Stomach (tissue), 9 donors: Measurements from ENCODE around the gene NUP133. TPM values are rescaled to one million over a fixed set of nuclear protein-coding genes. Genes with fewer than 3 reads are reported as not detected.

ENCODE experiments used
- DNase-seq, 2 donors: peaks; one replicate each; pipeline versions ENCODE4 v3.0.0 to v3.0.0-alpha.2; 2013 to 2019
- H3K27ac ChIP-seq, 5 donors: fragments of 200-600 bp in 4 of 5; sonication (generic) in 4 of 5; one replicate each; pipeline ENCODE4 v1.5.1; 2013 to 2019; ENCODE audit warnings: mild to moderate bottlenecking in 1 of 5, moderate library complexity in 1 of 5
- H3K27me3 ChIP-seq, 3 donors: fragments of 200-600 bp; sonication (generic); one replicate each; pipeline ENCODE4 v1.5.1; 2017 to 2019; ENCODE audit warnings: mixed run types in 1 of 3
- H3K36me3 ChIP-seq, 4 donors: fragments of 200-600 bp; sonication (generic); 1 replicate in 3 of 4; 2 replicates in 1 of 4; pipeline ENCODE4 v1.5.1; 2016 to 2019
- H3K4me1 ChIP-seq, 4 donors: fragments of 200-600 bp; sonication (generic); one replicate each; pipeline ENCODE4 v1.5.1; 2016 to 2019
- H3K4me3 ChIP-seq, 4 donors: fragments of 200-600 bp; sonication (generic) in 3 of 4; one replicate each; pipeline ENCODE4 v1.5.1; 2016 to 2019; ENCODE audit warnings: mild to moderate bottlenecking in 1 of 4
- H3K9me3 ChIP-seq, 4 donors: fragments of 200-600 bp; sonication (generic); one replicate each; pipeline ENCODE4 v1.5.1; 2016 to 2019
- EP300 ChIP-seq: sonication (generic); formaldehyde crosslinking; IDR thresholded peaks from one replicate; pipeline ENCODE4 v1.6.1; 2017; ENCODE audit warnings: antibody characterized with exemption
- POLR2A ChIP-seq, 4 donors: fragments of 450-650 bp; IDR thresholded peaks; one replicate each; pipeline ENCODE4 v1.6.1; 2016; ENCODE audit warnings: antibody characterized with exemption in 4 of 4, control low read depth in 2 of 4, mild to moderate bottlenecking in 1 of 4, moderate library complexity in 1 of 4
- POLR2AphosphoS5 ChIP-seq, 3 donors: sonication (generic); formaldehyde crosslinking; IDR thresholded peaks; one replicate each; pipeline ENCODE4 v1.6.1; 2016; ENCODE audit warnings: antibody characterized with exemption in 3 of 3
- WGBS, 5 donors: extraction: QIAGEN DNeasy Blood & Tissue Kit in 3 of 5; methylation state at CpG; one replicate each; pipeline versions ENCODE4 v1.1.5 to v1.1.7; 2013 to 2018; 5-methylcytosine and 5-hydroxymethylcytosine counted together
- intact Hi-C: fragments of 100-400 bp; cut with DNase I; formaldehyde crosslinking; loops from one replicate; pipeline ENCODE4 v1.15.1; 2023; ENCODE audit warnings: low total_unique reads
- polyA plus RNA-seq, 3 donors: library from polyadenylated mRNA; stranded (reverse); fragments of 200-250 nt; gene quantifications; one replicate each; pipeline ENCODE4 v1.2.3, GENCODE V29; 2013
- total RNA-seq, 5 donors: library from RNA; depleted of rRNA; stranded (reverse); fragments of >200 nt; gene quantifications; one replicate each; pipeline versions ENCODE4 v1.1.0 to v1.2.3, GENCODE V29; 2014 to 2016
- TF ChIP-seq, protein P1 (sequence below), 7 experiments: fragments of 450-650 bp in 4 of 7; fragments of 200-600 bp in 3 of 7; sonication (generic) in 3 of 7; IDR thresholded peaks; one replicate each; pipeline ENCODE4 v1.5.1; 2016 to 2019; ENCODE audit warnings: antibody characterized with exemption in 7 of 7, control low read depth in 2 of 7, mild to moderate bottlenecking in 1 of 7
- donor health status: healthy with polysubstance abuse.
- donor health status: Bipolar disorder and iron deficiency.
- donor health status: healthy.

NUP133 gene
- total and polyA plus RNA-seq, 8 donors: 5.5 to 74.7 (median 17.0) TPM

DNA sequence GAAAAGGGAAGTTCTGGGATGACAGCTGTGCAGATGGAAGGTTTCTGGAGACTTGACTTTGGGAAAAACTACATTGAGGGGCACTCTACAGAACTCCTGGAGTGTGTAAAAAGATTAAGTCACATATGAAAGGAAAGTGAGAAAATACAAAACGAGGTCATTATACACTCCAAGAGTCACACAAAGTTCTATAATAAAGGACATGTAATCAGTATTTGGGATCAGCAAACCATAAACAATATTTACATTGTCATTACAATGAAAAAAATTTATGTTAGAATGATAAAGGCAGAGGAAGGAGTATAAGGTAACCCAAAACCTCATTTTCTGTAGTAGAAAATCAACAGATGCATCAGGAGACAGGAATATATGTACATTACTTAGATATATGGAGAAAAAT, 22.8 kb downstream of the NUP133 start:
- Histone ChIP-seq H3K9me3 (no peaks in the 10 kb centered on the region), H3K36me3 (peaks cover 59 to 100% (median 96%) of the 10 kb centered on the region in 4 donors), H3K4me3 (no peak overlapping the region), H3K27ac (no peak overlapping the region), H3K27me3 (no peaks in the 10 kb centered on the region), H3K4me1 (peaks cover 0 to 6% (median 2%) of the 10 kb centered on the region in 4 donors)
- TF ChIP-seq, protein P1, sequence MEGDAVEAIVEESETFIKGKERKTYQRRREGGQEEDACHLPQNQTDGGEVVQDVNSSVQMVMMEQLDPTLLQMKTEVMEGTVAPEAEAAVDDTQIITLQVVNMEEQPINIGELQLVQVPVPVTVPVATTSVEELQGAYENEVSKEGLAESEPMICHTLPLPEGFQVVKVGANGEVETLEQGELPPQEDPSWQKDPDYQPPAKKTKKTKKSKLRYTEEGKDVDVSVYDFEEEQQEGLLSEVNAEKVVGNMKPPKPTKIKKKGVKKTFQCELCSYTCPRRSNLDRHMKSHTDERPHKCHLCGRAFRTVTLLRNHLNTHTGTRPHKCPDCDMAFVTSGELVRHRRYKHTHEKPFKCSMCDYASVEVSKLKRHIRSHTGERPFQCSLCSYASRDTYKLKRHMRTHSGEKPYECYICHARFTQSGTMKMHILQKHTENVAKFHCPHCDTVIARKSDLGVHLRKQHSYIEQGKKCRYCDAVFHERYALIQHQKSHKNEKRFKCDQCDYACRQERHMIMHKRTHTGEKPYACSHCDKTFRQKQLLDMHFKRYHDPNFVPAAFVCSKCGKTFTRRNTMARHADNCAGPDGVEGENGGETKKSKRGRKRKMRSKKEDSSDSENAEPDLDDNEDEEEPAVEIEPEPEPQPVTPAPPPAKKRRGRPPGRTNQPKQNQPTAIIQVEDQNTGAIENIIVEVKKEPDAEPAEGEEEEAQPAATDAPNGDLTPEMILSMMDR (IDR thresholded peaks at IDR 0.05): no peak
- TF ChIP-seq POLR2AphosphoS5 (IDR thresholded peaks at IDR 0.05) (no peak), POLR2A (IDR thresholded peaks at IDR 0.05) (no peak), EP300 (no peak)
- intact Hi-C loops: no loop called here
- DNase-seq: no peak
- 48 to 85% (median 67%) methylated on average over 1 of the region's 1 CpG for WGBS, 5 donors

DNA sequence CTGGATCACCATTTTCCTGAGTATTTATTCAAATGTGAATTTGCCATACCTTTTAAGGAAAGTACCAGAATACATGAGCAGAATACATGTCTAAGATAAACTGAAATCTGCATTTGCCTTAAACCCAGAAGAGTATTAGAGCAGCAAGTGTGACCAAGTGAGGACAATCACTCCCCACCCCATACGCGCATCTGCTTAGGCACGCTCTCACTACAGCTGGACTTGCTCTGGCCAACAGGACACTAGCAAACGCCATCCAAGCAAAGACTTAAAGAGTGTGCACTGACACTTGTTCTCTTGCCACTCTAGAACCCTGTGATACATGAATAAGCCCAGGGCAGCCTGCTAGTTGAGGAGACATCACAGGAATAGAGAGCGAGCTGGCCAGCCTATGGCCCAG, 25.6 kb downstream of the NUP133 start:
- Histone ChIP-seq H3K27ac (no peak overlapping the region), H3K4me1 (peaks cover 0 to 6% (median 2%) of the 10 kb centered on the region in 4 donors), H3K9me3 (no peaks in the 10 kb centered on the region), H3K4me3 (no peak overlapping the region), H3K27me3 (no peaks in the 10 kb centered on the region), H3K36me3 (peaks cover 45 to 98% (median 96%) of the 10 kb centered on the region in 4 donors)
- TF ChIP-seq POLR2AphosphoS5 (IDR thresholded peaks at IDR 0.05) (no peak), EP300 (no peak), POLR2A (IDR thresholded peaks at IDR 0.05) (no peak)
- TF ChIP-seq, protein P1 (IDR thresholded peaks at IDR 0.05): no peak
- WGBS, 5 donors: 89 to 95% (median 92%) methylated on average over 5 of the region's 5 CpGs
- intact Hi-C loops: no loop called here
- DNase-seq: no peak

DNA sequence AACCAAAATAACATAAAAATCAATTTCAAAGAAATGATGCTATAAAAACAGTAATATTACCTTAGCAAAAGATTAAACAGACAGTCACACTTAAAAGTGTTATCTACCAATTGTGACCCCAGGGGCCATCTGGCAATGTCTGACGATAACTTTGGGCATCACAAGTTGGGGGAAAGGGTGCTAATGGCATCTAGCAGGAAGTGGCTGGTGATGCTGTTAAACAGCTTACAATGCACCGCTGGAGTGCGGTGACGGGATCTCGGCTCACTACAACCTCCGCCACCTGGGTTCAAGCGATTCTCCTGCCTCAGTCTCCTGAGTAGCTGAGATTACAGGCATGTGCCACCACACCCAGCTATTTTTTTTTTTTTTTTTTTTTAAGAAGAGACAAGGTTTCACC, 27.6 kb downstream of the NUP133 start:
- 84 to 95% (median 93%) methylated on average over 7 of the region's 7 CpGs for WGBS, 5 donors
- H3K4me1 ChIP-seq: peaks cover 0 to 6% (median 2%) of the 10 kb centered on the region in 4 donors
- no peak for DNase-seq
- intact Hi-C loops: no loop called here
- H3K4me3 ChIP-seq: no peak overlapping the region
- H3K27me3 ChIP-seq: no peaks in the 10 kb centered on the region
- TF ChIP-seq POLR2A (IDR thresholded peaks at IDR 0.05) (no peak), EP300 (no peak), POLR2AphosphoS5 (IDR thresholded peaks at IDR 0.05) (no peak)
- TF ChIP-seq, protein P1 (IDR thresholded peaks at IDR 0.05): no peak
- peaks cover 43 to 98% (median 97%) of the 10 kb centered on the region in 4 donors for H3K36me3 ChIP-seq
- no peak overlapping the region for H3K27ac ChIP-seq
- H3K9me3 ChIP-seq: no peaks in the 10 kb centered on the region

DNA sequence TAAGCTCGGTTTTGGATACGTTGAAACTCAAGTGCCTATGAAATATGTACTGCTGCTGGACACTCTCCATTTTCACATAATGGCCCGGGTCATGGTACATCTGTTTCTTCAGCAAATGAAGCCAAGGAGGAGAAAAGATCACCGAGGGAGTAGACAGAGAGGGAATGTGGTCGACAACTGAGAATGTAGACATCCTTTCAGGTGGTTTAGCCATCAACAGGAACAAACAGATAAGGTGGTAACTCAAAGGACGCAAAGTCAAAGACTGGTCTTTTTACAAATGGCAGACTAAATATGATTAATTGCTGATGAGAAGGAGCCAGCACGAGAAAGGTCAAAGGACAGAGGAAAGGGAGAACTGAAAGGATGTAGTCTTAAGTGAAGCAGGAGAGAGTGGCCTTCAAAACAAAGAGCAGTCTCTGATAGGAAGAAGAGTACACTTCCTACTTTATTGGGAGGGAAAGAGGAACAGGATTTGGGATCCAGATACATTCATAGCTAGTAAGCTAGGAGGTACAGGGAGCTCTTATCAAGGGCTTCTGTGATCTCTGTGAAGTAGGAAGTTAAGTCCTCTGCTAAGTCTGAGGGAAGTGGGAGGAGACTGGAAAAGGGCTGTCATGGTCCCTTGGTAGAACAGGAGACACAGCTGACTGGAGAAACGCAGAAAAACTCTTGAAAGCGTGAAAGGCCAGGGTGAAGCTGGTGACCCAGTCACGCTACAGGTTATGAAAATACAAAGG, 28.3 kb downstream of the NUP133 start:
- no peaks in the 10 kb centered on the region for H3K27me3 ChIP-seq
- H3K4me1 ChIP-seq: peaks cover 0 to 6% (median 2%) of the 10 kb centered on the region in 4 donors
- H3K9me3 ChIP-seq: no peaks in the 10 kb centered on the region
- no peak overlapping the region for H3K4me3 ChIP-seq
- peaks cover 43 to 98% (median 97%) of the 10 kb centered on the region in 4 donors for H3K36me3 ChIP-seq
- no peak overlapping the region for H3K27ac ChIP-seq
- peak in 1 of 2 donors; percentile 7 for DNase-seq
- intact Hi-C loops: loop anchor here (10.0 kb wide), 1 partner anchor 225 kb away; no protein-coding TSS in a partner anchor
- WGBS, 5 donors: 69 to 74% (median 73%) methylated on average over 10 of the region's 10 CpGs
- TF ChIP-seq, protein P1 (IDR thresholded peaks at IDR 0.05): no peak
- no peak for TF ChIP-seq EP300
- TF ChIP-seq POLR2A (IDR thresholded peaks at IDR 0.05): no peak
- no peak for TF ChIP-seq POLR2AphosphoS5 (IDR thresholded peaks at IDR 0.05)
